Prostate gland (tissue), 2 donors: ENCODE data around the gene IGFLR1. TPM values are rescaled to one million over a fixed set of nuclear protein-coding genes. Genes with fewer than 3 reads are reported as not detected.

ENCODE experiments used
- DNase-seq: peaks from one replicate; pipeline ENCODE4 v3.0.0-alpha.2; 2019; ENCODE audit warnings: low spot score
- H3K27ac ChIP-seq, 2 donors: fragments of 200-600 bp; sonication (generic); 2 replicates each; pipeline ENCODE4 v1.5.1; 2017 to 2019
- H3K27me3 ChIP-seq: fragments of 200-600 bp; sonication (generic); replicated peaks from 2 replicates; pipeline ENCODE4 v1.5.1; 2019; ENCODE audit not compliant: insufficient read depth
- H3K36me3 ChIP-seq, 2 donors: fragments of 200-600 bp; sonication (generic); 1 replicate in 1 of 2; 2 replicates in 1 of 2; pipeline versions ENCODE4 v1.5.1 to v1.8.1; 2017 to 2019
- H3K4me1 ChIP-seq: fragments of 200-600 bp; sonication (generic); replicated peaks from 2 replicates; pipeline ENCODE4 v1.5.1; 2019
- H3K4me3 ChIP-seq, 2 donors: fragments of 200-600 bp; sonication (generic); 2 replicates each; pipeline ENCODE4 v1.5.1; 2017 to 2019
- H3K9me3 ChIP-seq: fragments of 200-600 bp; sonication (generic); 2 replicates; pipeline ENCODE4 v1.5.1; 2017
- CTCF ChIP-seq, 4 experiments: fragments of 200-600 bp in 2 of 4; fragments of 450-650 bp in 2 of 4; sonication (generic) in 2 of 4; IDR thresholded peaks; 1 replicate in 3 of 4; 2 replicates in 1 of 4; pipeline ENCODE4 v1.5.1; 2016 to 2019; ENCODE audit warnings: antibody characterized with exemption in 4 of 4, mild to moderate bottlenecking in 2 of 4, moderate library complexity in 2 of 4
- POLR2A ChIP-seq: fragments of 450-650 bp; IDR thresholded peaks from one replicate; pipeline ENCODE4 v1.6.1; 2016; ENCODE audit warnings: antibody characterized with exemption, mild to moderate bottlenecking
- POLR2AphosphoS5 ChIP-seq: sonication (generic); formaldehyde crosslinking; IDR thresholded peaks from one replicate; pipeline ENCODE4 v1.6.1; 2017; ENCODE audit warnings: antibody characterized with exemption
- WGBS: methylation state at CpG from one replicate; pipeline ENCODE4 v1.1.5; 2018; 5-methylcytosine and 5-hydroxymethylcytosine counted together
- intact Hi-C: fragments of 100-400 bp; cut with DNase I; formaldehyde crosslinking; loops from one replicate; pipeline ENCODE4 v1.14.2; 2022
- total RNA-seq, 2 donors: library from RNA; depleted of rRNA; stranded (reverse); fragments of >200 nt; gene quantifications; one replicate each; pipeline ENCODE4 v1.1.0, GENCODE V29; 2016

IGFLR1 gene
- total RNA-seq, 2 donors from 2014 or later: 9.4 to 16.1 TPM

- Histone ChIP-seq H3K9me3 (no peaks in the 10 kb centered on the region), H3K4me1 (no peaks in the 10 kb centered on the region), H3K27ac (no peak overlapping the region), H3K27me3 (no peaks in the 10 kb centered on the region), H3K36me3 (no peaks in the 10 kb centered on the region), H3K4me3 (no peak overlapping the region)
- whole genome bisulfite sequencing: 82% methylated on average over 11 of the region's 11 CpGs
- DNase-seq: no peak
- intact Hi-C loops: no loop called here
- TF ChIP-seq CTCF (IDR thresholded peaks at IDR 0.05) (no peak), POLR2AphosphoS5 (no peak), POLR2A (no peak)
These were observed 24.4 kb upstream of the IGFLR1 start for GRCh38 chr19:35766571-35767104.

GRCh38 chr19:35764432-35765315, 22.4 kb upstream of the IGFLR1 start:
- no peaks in the 10 kb centered on the region for H3K36me3 ChIP-seq
- no peak for DNase-seq
- no peak for TF ChIP-seq POLR2AphosphoS5
- no peak for TF ChIP-seq POLR2A
- TF ChIP-seq CTCF (IDR thresholded peaks at IDR 0.05): no peak
- H3K9me3 ChIP-seq: no peaks in the 10 kb centered on the region
- H3K27me3 ChIP-seq: no peaks in the 10 kb centered on the region
- intact Hi-C loops: no loop called here
- H3K27ac ChIP-seq: no peak overlapping the region
- H3K4me1 ChIP-seq: peaks cover 2% of the 10 kb centered on the region
- H3K4me3 ChIP-seq: no peak overlapping the region
- WGBS: 94% methylated on average over 17 of the region's 17 CpGs

- no peak for DNase-seq
- no peaks in the 10 kb centered on the region for H3K27me3 ChIP-seq
- no peak overlapping the region for H3K27ac ChIP-seq
- H3K4me3 ChIP-seq: no peak overlapping the region
- intact Hi-C loops: no loop called here
- H3K9me3 ChIP-seq: no peaks in the 10 kb centered on the region
- H3K36me3 ChIP-seq: no peaks in the 10 kb centered on the region
- 94% methylated on average over 4 of the region's 4 CpGs for WGBS
- peaks cover 6% of the 10 kb centered on the region for H3K4me1 ChIP-seq
- TF ChIP-seq POLR2A (no peak), CTCF (IDR thresholded peaks at IDR 0.05) (no peak), POLR2AphosphoS5 (no peak)
These were observed 18.6 kb upstream of the IGFLR1 start for GRCh38 chr19:35760711-35761349.

- Histone ChIP-seq H3K36me3 (no peaks in the 10 kb centered on the region), H3K27me3 (no peaks in the 10 kb centered on the region), H3K9me3 (no peaks in the 10 kb centered on the region), H3K27ac (no peak overlapping the region), H3K4me1 (peaks cover 6% of the 10 kb centered on the region), H3K4me3 (no peak overlapping the region)
- intact Hi-C loops: loop anchor here (5.0 to 10.0 kb wide), 2 partner anchors 178 to 295 kb away; partner anchors contain the start of genes LRFN3, THAP8 and WDR62
- DNase-seq: no peak
- no peak for TF ChIP-seq POLR2AphosphoS5
- TF ChIP-seq POLR2A: no peak
- WGBS: 83% methylated on average over 2 of the region's 2 CpGs
These were observed 17.4 kb upstream of the IGFLR1 start for GRCh38 chr19:35759697-35760096.
